Stimulated activated naive CD8-positive, alpha-beta T cell treated with anti-CD3 and anti-CD28 coated beads, Interleukin-15, amount 100 ng/mL, for 72 hours (primary cell): ENCODE measurements around the gene MAML2.
A peak's percentile ranks its signal among the peaks of the same experiment; 100 is the strongest.

Source experiments
- ATAC-seq: fragments of 150-1000 bp; cut with Tn5 transposase; 2 replicates; pipeline ENCODE4 v1.10.0; 2021; ENCODE audit warnings: mild to moderate bottlenecking, moderate library complexity
- DNase-seq, 2 donors: peaks; one replicate each; pipeline ENCODE4 v3.0.0; 2021 to 2022
- H3K27ac Mint-ChIP-seq, 2 donors: one replicate each; pipeline ENCODE4 v1.8.0; 2022; ENCODE audit warnings: mild to moderate bottlenecking in 2 of 2, mixed read lengths in 2 of 2, moderate library complexity in 2 of 2
- H3K27me3 Mint-ChIP-seq: one replicate; pipeline ENCODE4 v1.8.0; 2022; ENCODE audit warnings: mixed read lengths
- H3K4me1 Mint-ChIP-seq: one replicate; pipeline ENCODE4 v1.8.0; 2022; ENCODE audit warnings: mild to moderate bottlenecking, mixed read lengths
- H3K4me3 Mint-ChIP-seq, 2 donors: one replicate each; pipeline ENCODE4 v1.8.0; 2022; ENCODE audit warnings: mild to moderate bottlenecking in 2 of 2, mixed read lengths in 2 of 2, moderate library complexity in 1 of 2
- H3K9me3 Mint-ChIP-seq, 2 donors: one replicate each; pipeline ENCODE4 v1.8.0; 2022; ENCODE audit warnings: mixed read lengths in 2 of 2

MAML2 gene

DNA sequence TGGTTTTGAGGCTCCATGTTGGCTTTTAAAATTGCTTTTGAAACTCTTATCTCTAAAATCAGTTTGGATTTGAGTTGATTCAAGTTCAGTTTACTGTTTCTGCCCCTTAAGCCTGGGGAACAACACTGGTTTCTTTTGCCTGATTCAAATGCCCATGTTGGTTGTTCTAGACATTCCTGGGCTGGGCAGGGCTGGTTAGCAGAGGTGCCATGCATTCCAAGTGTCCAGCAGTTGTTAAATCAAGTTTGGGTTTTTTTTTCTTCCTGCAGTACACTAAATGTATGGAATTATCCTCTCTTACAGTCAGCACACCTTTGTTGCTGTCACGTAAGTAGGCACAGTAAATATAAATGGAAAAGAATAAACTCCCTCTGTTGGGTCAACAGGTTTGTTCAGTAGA is 351.9 kb downstream of the MAML2 start:
- no peak for ATAC-seq
- peaks cover 11% of the 10 kb centered on the region for H3K4me1 Mint-ChIP-seq
- H3K9me3 Mint-ChIP-seq: no peaks in the 10 kb centered on the region
- no peak for DNase-seq
- H3K27me3 Mint-ChIP-seq: no peaks in the 10 kb centered on the region
- H3K27ac Mint-ChIP-seq: no peak overlapping the region
- H3K4me3 Mint-ChIP-seq: no peak overlapping the region

DNA sequence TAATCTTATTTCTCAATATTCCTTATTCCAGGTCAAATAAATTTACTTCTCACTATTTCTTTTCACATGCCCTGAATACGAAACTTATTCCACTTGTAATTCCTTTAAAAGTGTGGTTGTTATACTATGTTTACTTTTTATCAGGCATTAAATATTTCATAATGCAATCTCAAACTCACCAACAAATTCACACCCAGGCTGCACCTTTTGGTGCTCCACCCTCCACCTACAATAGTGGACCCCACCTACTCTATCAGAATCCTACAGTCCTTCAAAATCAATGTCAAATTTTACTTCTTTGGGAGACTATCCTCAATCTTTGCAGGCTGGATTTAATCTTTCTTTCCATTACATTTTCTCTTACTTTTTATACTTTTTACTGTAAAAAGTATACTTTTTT is 353.2 kb downstream of the MAML2 start:
- no peak overlapping the region for H3K27ac Mint-ChIP-seq
- H3K4me3 Mint-ChIP-seq: no peak overlapping the region
- H3K9me3 Mint-ChIP-seq: no peaks in the 10 kb centered on the region
- no peak for ATAC-seq
- DNase-seq: no peak
- H3K27me3 Mint-ChIP-seq: no peaks in the 10 kb centered on the region
- peaks cover 5% of the 10 kb centered on the region for H3K4me1 Mint-ChIP-seq

DNA sequence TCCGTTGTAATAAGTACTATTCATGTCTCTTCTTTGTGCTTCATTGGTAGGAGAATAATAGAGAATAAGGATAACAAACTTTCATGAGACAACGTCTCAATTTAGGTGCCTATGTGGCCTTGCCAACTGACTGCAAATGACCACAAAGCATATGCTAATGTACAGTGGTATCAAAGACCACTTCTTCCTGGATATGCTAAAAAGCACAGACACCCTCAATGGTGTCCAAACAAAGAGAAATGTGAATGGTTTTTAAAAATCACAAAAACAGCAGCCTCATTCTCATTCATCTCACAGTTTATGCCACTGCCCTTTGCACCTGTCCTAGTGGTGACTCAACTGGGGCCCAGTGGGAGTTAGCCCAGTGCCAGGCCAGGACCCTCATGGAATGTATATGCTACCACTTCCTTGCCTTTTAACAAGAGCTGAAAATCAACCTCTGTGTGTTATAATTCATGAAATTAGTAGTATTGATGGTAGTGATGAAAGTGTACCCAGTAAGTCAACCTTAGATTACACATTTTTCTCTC is 353.9 kb downstream of the MAML2 start:
- H3K27ac Mint-ChIP-seq: peak overlapping the region in 1 of 2 donors; percentile 8
- ATAC-seq (no peak), DNase-seq (no peak)
- H3K4me3 Mint-ChIP-seq: no peak overlapping the region
- H3K9me3 Mint-ChIP-seq: no peaks in the 10 kb centered on the region
- peaks cover 5% of the 10 kb centered on the region for H3K4me1 Mint-ChIP-seq
- no peaks in the 10 kb centered on the region for H3K27me3 Mint-ChIP-seq

DNA sequence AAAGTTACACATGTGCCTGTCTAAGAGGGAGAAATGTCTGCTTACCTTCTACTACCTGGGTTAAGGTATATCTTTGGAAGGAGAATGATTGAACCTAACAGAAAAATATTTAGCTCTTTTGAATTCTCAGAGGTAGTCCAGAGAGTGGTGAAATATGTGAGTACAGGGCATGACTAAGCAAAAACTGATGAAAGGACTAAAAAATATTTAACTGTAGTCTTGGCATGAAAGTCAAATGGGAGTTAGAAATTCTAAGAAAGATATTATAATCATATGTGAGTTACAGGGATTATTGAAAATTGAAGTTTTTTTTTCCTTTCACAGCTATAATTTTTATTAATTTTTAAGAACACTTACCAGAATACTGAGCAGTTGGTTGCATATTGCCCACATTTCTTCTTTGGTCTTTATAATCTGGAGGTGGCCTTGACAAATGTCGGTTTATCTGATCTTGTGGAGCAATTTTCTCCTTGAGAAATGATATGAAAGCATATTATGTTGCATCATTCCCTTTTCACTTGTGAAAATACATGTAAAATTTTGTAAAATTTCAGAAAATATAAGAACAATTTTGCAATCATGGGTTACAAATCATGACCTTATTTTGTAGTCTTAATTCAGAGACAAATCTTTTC is 357.7 kb downstream of the MAML2 start:
- peak overlapping the region in 1 of 2 donors; percentile 42 for H3K27ac Mint-ChIP-seq
- ATAC-seq (no peak), DNase-seq (no peak)
- no peaks in the 10 kb centered on the region for H3K4me1 Mint-ChIP-seq
- no peaks in the 10 kb centered on the region for H3K9me3 Mint-ChIP-seq
- H3K4me3 Mint-ChIP-seq: no peak overlapping the region
- H3K27me3 Mint-ChIP-seq: no peaks in the 10 kb centered on the region

DNA sequence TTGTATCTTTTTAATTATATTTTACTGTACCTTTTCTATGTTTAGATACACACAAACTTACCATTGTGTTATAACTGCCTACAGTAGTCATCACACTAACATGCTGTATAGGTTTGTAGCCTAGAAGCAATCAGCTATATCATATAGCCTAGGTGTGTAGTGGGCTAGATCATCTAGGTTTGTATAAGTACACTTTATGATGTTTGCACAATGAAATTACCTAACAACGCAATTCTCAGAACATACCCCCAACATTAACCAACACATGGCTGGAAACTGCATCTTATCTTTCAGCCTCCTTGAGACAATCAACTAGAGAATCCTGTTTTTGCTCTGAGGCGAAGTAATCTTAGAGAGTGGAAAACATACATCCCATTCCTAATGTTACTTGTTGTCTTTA is 358.9 kb downstream of the MAML2 start:
- H3K27ac Mint-ChIP-seq: no peak overlapping the region
- no peak for ATAC-seq
- H3K4me1 Mint-ChIP-seq: no peaks in the 10 kb centered on the region
- H3K27me3 Mint-ChIP-seq: no peaks in the 10 kb centered on the region
- no peak for DNase-seq
- H3K9me3 Mint-ChIP-seq: no peaks in the 10 kb centered on the region
- no peak overlapping the region for H3K4me3 Mint-ChIP-seq

DNA sequence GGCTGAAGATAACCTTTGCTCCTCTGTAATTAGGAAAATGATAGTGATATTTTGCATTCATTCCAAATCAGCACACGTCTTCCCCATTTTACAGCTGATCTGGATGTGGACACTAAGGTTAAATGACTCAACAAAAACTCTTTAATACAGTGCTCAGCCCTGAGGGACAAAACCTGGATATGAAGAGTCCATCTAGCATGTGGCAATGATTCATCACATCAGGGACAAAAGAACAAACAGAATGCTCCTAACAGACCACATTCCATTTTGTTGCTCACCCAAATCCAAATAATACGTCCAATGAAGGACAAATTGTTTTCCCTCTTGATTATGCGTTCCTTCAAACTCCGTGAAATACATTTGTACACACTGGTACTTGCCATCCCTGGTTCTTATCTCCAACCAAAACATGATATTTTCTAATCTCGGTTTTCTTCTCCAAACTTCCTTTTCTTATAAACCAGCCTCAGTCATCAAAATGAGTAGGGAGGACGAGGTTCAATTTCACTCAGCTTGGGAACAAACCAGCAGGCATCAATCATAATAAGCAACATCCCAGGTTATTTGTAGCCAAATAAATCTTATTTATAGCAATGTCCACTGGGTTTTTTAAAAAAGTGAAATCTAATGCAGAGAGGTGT is 365.3 kb downstream of the MAML2 start:
- no peaks in the 10 kb centered on the region for H3K9me3 Mint-ChIP-seq
- no peaks in the 10 kb centered on the region for H3K27me3 Mint-ChIP-seq
- DNase-seq: no peak
- no peak overlapping the region for H3K27ac Mint-ChIP-seq
- H3K4me1 Mint-ChIP-seq: no peaks in the 10 kb centered on the region
- H3K4me3 Mint-ChIP-seq: no peak overlapping the region
- no peak for ATAC-seq

DNA sequence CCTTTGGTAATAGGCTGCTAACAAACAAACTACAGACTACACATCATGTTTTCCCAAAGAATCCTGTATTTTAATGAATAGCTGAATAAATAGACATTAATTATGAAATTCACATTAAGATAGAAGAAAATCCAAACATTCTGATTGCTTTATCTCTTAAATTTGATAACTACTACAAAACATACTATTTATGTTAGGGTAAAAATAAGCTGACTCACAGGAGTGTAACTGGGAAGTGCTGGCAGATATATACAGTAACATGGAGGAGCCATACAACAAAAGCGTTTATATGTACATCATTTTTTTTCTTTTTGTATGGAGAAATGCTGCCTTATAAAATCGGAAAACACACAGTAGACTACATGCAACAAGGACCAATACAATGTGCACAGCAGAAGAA is 366.4 kb downstream of the MAML2 start:
- Mint-ChIP-seq H3K4me3 (no peak overlapping the region), H3K27ac (no peak overlapping the region), H3K9me3 (no peaks in the 10 kb centered on the region), H3K27me3 (no peaks in the 10 kb centered on the region), H3K4me1 (no peaks in the 10 kb centered on the region)
- no peak for ATAC-seq
- no peak for DNase-seq

DNA sequence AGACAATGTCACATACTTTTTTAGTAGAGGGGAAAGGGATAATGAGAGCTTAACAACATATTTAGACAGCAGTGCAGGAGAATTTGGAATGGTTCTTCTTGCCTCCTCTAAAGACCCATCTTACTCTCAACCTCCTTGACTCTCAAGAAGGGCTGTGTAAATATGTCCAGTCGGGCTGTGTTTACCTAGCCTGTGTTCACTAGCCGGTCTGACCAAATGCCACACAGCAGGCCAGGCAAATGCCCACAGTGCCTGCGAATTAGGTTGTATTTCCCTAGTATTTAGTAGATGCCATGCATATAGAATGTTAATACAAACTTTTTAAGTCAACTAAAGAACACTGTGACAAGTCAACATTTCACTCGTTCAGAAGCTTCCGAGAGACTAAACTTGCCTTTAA is 367.7 kb downstream of the MAML2 start:
- no peak overlapping the region for H3K27ac Mint-ChIP-seq
- DNase-seq: no peak
- H3K9me3 Mint-ChIP-seq: no peaks in the 10 kb centered on the region
- no peaks in the 10 kb centered on the region for H3K27me3 Mint-ChIP-seq
- no peaks in the 10 kb centered on the region for H3K4me1 Mint-ChIP-seq
- no peak for ATAC-seq
- H3K4me3 Mint-ChIP-seq: no peak overlapping the region

DNA sequence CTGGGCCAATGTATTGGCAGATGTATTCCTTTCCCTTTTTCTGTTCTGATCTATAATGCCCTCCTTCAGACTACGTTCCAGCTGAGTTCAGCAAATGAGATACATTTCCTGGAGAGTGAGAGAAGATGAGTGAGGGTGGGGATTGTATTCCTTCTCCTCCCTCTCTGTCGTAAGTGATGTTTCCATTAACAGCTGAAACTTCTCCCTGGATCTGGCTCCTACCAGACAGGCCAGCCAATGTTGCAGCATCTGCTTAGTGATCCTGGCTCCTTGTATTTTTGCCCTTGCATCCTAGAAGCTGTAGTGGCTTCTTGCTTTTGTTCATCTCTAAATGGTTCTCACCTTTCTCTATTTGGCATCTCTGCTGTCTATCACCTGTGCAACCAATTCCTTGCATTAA is 370.9 kb downstream of the MAML2 start:
- Mint-ChIP-seq H3K27me3 (no peaks in the 10 kb centered on the region), H3K9me3 (no peaks in the 10 kb centered on the region), H3K4me3 (no peak overlapping the region), H3K4me1 (no peaks in the 10 kb centered on the region), H3K27ac (no peak overlapping the region)
- ATAC-seq (no peak), DNase-seq (no peak)

DNA sequence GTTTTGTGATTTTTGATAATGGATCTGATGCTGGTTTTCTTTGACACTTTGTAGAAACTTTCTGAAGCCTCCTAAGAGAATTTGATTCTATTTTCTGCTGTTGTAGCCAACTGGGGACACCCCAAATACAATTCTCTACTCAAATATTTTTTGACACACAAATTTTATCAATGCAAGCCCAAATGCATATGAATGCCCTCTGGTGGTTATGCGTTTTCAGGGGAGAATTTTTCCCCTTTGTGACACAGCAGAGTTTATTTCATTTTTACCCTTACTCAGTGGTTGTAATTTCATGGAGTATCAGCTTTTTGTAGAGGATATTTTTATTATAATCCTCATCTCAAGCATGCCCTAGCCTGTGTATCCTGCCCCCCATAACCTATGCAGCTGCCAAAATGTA is 374.4 kb downstream of the MAML2 start:
- Mint-ChIP-seq H3K9me3 (no peaks in the 10 kb centered on the region), H3K4me3 (no peak overlapping the region), H3K27me3 (no peaks in the 10 kb centered on the region), H3K27ac (no peak overlapping the region), H3K4me1 (no peaks in the 10 kb centered on the region)
- no peak for ATAC-seq
- DNase-seq: no peak

DNA sequence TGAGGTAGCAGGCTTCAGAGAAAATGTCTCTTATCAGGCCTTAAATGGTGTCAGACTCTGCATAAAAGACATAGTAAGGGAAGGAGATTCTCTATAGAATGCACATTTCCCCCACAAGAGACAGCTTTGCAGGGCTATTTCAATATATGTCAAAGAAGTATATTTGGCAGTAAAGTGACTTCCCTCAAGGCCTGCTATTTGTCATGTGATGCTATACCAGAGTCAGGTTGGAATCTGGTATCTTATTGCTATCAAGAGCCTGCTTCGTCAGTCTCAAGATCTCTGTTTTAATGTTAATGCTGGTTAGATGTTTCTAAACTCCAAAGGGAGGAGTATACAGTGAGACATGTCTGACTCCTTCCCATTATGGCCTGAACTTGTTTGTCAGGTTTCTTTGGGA is 378.7 kb downstream of the MAML2 start:
- no peak for DNase-seq
- Mint-ChIP-seq H3K9me3 (no peaks in the 10 kb centered on the region), H3K4me3 (no peak overlapping the region), H3K27me3 (no peaks in the 10 kb centered on the region), H3K27ac (no peak overlapping the region), H3K4me1 (no peaks in the 10 kb centered on the region)
- ATAC-seq: no peak

DNA sequence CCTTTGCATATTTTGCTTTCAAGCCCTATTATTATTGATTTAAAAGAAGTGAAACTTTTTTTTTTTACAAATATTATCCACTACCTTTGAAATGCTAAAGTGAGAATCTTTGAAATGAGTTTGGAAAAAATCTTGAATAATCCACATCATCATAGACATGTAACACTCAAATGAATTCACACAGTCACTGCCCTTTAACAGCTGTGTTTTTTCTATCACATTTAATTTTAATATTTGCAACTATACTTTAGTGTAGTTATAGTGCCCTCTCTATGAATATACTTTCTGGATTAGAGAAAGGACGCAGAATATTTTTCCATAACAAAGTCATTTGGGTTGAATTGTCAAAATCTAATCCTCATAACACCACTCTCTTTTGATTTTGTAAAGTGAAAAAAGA is 381.2 kb downstream of the MAML2 start:
- no peaks in the 10 kb centered on the region for H3K9me3 Mint-ChIP-seq
- no peak for ATAC-seq
- no peaks in the 10 kb centered on the region for H3K4me1 Mint-ChIP-seq

DNA sequence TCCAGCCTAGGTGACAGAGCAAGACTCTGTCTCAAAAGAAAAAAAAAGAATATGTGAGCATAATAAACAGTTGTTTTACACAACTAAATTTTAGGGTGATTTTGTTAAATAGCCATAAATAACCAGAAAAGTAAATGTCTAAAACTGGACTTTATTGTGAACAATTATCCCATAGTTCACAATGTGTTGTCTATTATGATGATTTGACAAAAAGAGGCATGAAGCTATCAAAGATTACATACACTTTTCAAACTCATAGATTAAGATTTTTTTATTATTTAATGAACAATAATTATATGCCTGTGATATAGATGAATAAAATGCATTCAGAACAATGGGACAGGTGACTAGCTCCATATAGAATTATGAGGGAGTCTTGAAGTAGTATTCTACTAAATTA is 392.1 kb downstream of the MAML2 start:
- Mint-ChIP-seq H3K27ac (no peak overlapping the region), H3K27me3 (no peaks in the 10 kb centered on the region), H3K4me3 (no peak overlapping the region), H3K4me1 (no peaks in the 10 kb centered on the region), H3K9me3 (peaks cover 10 to 18% of the 10 kb centered on the region in 2 donors)
- ATAC-seq (no peak), DNase-seq (no peak)

More for the DNA sequence above, 381.2 kb downstream of the MAML2 start:
- Mint-ChIP-seq H3K27me3 (no peaks in the 10 kb centered on the region), H3K27ac (no peak overlapping the region), H3K4me3 (no peak overlapping the region)
- DNase-seq: no peak

DNA sequence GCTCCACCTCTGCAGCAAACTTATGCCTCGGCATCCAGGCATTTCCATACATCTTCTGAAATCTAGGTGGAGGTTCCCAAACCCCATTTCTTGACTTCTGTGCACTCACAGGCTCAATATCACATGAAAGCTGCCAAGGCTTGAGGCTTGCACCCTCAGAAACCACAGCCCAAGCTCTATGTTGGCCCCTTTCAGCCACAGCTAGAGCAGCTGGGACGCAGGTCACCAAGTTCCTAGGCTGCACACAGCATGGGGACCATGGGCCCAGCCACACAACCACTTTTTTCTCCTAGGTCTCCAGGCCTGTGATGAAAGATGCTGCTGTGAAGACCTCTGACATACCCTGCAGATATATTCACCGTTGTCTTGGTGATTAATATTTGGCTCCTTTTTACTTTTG is 394.4 kb downstream of the MAML2 start:
- Mint-ChIP-seq H3K4me3 (no peak overlapping the region), H3K9me3 (peaks cover 18 to 36% of the 10 kb centered on the region in 2 donors)

DNA sequence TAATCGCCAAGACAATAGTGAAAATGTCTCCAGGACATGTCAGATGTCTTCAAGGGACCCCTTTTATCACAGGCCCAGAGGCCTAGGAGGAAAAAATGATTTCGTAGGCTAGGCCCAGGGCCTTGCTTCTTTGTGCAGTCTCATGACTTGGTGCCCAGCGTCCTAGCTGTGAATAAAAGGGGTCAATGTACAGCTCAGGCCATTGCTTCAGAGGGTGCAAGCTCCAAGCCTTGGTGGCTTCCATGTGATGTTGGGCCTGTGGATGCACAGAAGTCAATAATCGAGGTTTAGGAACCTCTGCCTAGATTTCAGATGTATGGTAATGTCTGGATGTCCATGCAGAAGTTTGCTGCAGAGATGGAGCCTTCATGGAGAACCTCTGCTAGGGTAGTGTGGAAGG is 398.4 kb downstream of the MAML2 start:
- no peaks in the 10 kb centered on the region for H3K4me1 Mint-ChIP-seq
- no peak for ATAC-seq
- H3K27me3 Mint-ChIP-seq: no peaks in the 10 kb centered on the region

More for the DNA sequence above, 394.4 kb downstream of the MAML2 start:
- no peak for DNase-seq
- Mint-ChIP-seq H3K27me3 (no peaks in the 10 kb centered on the region), H3K27ac (no peak overlapping the region), H3K4me1 (no peaks in the 10 kb centered on the region)
- no peak for ATAC-seq

DNA sequence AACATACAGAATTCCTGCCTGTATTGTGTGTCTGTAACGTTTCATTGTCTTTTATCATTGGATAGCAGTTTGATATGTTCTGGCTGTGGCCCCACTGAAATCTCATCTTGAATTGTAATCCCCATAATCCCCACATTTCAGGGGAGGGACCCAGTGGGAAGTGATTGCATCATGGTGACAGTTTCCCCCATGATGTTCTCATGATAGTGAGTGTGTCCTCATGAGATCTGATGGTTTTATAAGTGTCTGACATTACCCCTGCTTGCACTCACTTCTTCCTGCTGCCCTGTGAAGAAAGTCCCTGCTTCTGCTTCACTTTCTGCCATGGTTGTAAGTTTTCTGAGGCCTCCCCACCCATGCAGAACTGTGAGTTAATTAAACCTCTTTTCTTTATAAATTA is 399.4 kb downstream of the MAML2 start:
- ATAC-seq: no peak
- Mint-ChIP-seq H3K4me3 (no peak overlapping the region), H3K27ac (no peak overlapping the region), H3K9me3 (peaks cover 12 to 34% of the 10 kb centered on the region in 2 donors), H3K27me3 (no peaks in the 10 kb centered on the region), H3K4me1 (no peaks in the 10 kb centered on the region)
- DNase-seq: no peak

More for the DNA sequence above, 398.4 kb downstream of the MAML2 start:
- peaks cover 17 to 41% of the 10 kb centered on the region in 2 donors for H3K9me3 Mint-ChIP-seq
- no peak for DNase-seq
- no peak overlapping the region for H3K27ac Mint-ChIP-seq
- no peak overlapping the region for H3K4me3 Mint-ChIP-seq

DNA sequence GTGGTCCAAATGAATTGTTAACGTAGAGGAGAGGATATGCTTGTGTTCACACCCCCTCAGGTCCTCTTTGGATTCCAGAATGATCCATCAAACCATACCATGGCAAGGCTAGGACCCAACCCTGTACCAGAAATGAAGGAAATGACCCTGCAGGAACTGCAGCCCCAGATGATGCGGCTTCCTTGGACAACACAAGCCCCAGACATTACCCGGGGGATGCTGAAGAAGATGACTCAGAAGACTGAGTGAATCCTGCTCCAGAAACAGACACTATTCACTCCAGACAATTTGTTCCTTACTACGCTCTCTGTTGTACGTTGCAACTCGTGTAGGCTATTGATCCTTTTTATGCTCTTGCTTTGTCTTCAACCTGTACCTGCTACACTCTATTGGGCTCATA is 403.9 kb downstream of the MAML2 start:
- H3K9me3 Mint-ChIP-seq: peaks cover 8 to 10% of the 10 kb centered on the region in 2 donors
- H3K4me1 Mint-ChIP-seq: no peaks in the 10 kb centered on the region
- no peak overlapping the region for H3K4me3 Mint-ChIP-seq
- no peak overlapping the region for H3K27ac Mint-ChIP-seq
- H3K27me3 Mint-ChIP-seq: no peaks in the 10 kb centered on the region
- DNase-seq: no peak
- no peak for ATAC-seq
